Measurements from ENCODE around the gene HIF3A. TPM values are rescaled to one million over a fixed set of nuclear protein-coding genes. Genes with fewer than 3 reads are reported as not detected.

Gene HIF3A
- total and polyA plus RNA-seq, 9 of the 15 experiments (the other 6 are each of a cell fraction or from before 2014, with no cell fraction given) = 0.29 TPM; not detected in 8

DNA sequence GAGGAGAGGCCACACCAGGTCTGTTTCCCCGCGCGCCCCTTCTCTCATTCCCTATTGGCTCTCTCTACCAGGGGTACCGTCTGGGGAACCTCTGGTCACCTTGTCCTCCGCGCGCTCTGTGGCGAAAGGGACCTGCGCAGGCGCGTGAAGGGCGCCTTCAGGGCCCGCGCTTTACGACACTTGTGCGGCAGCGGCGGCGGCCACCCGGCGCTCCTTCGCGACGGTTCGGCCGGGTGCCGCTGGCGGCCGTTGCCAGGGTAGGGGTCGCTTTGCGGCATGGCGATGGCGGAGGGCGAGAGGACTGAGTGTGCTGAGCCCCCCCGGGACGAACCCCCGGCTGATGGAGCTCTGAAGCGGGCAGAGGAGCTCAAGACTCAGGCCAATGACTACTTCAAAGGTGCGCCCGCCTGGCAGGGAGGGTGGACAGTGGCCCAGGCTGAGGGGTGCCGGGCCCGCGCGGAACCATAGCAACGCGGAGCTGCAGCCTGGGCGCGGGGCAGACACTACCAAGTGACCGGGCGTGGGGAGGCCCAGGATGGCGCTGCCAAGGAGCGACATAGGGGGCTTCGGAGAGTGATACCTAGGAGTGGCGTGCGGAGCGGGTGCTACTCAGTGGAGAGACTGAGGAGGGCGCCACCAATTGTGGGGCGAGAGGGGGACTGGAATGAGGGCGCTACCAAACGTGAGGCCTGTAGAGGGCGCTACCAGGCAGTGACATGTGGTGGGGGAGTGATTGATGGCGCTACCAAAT lies 50.2 kb downstream of the HIF3A start, which contains the start of gene PPP5C (continued):
- TF ChIP-seq, protein P1, sequence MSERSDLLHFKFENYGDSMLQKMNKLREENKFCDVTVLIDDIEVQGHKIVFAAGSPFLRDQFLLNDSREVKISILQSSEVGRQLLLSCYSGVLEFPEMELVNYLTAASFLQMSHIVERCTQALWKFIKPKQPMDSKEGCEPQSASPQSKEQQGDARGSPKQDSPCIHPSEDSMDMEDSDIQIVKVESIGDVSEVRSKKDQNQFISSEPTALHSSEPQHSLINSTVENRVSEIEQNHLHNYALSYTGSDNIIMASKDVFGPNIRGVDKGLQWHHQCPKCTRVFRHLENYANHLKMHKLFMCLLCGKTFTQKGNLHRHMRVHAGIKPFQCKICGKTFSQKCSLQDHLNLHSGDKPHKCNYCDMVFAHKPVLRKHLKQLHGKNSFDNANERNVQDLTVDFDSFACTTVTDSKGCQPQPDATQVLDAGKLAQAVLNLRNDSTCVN (CRISPR knock-in tag; IDR thresholded peaks at IDR 0.05) = no peak; the same call in 1 of the 2 replicates
- TF ChIP-seq RAD21 (CRISPR knock-in tag; conservative IDR thresholded peaks at IDR 0.05 in 1 of 2, IDR thresholded peaks at IDR 0.05 in 1 of 2) (peak; percentile 14 to 43; a peak in 2 of 4 replicates), SIX5 (IDR thresholded peaks at IDR 0.05; ENCODE audit: borderline replicate concordance in 1 of 2, insufficient read depth in 1 of 2, low read depth in 1 of 2, low read length in 2 of 2) (peak in 1 of 2 experiments; percentile 13; a peak in 1 of 4 replicates), NR2F6 (CRISPR knock-in tag; IDR thresholded peaks at IDR 0.05) (no peak), RUNX1 (IDR thresholded peaks at IDR 0.05; ENCODE audit: low read depth) (no peak)
- TF ChIP-seq, protein P2, sequence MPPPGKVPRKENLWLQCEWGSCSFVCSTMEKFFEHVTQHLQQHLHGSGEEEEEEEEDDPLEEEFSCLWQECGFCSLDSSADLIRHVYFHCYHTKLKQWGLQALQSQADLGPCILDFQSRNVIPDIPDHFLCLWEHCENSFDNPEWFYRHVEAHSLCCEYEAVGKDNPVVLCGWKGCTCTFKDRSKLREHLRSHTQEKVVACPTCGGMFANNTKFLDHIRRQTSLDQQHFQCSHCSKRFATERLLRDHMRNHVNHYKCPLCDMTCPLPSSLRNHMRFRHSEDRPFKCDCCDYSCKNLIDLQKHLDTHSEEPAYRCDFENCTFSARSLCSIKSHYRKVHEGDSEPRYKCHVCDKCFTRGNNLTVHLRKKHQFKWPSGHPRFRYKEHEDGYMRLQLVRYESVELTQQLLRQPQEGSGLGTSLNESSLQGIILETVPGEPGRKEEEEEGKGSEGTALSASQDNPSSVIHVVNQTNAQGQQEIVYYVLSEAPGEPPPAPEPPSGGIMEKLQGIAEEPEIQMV (tag; conservative IDR thresholded peaks at IDR 0.05; ENCODE audit: low read depth) = no peak
- TF ChIP-seq, protein P3, sequence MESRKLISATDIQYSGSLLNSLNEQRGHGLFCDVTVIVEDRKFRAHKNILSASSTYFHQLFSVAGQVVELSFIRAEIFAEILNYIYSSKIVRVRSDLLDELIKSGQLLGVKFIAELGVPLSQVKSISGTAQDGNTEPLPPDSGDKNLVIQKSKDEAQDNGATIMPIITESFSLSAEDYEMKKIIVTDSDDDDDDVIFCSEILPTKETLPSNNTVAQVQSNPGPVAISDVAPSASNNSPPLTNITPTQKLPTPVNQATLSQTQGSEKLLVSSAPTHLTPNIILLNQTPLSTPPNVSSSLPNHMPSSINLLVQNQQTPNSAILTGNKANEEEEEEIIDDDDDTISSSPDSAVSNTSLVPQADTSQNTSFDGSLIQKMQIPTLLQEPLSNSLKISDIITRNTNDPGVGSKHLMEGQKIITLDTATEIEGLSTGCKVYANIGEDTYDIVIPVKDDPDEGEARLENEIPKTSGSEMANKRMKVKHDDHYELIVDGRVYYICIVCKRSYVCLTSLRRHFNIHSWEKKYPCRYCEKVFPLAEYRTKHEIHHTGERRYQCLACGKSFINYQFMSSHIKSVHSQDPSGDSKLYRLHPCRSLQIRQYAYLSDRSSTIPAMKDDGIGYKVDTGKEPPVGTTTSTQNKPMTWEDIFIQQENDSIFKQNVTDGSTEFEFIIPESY (CRISPR knock-in tag; IDR thresholded peaks at IDR 0.05) = no peak
- TF ChIP-seq, protein P4, sequence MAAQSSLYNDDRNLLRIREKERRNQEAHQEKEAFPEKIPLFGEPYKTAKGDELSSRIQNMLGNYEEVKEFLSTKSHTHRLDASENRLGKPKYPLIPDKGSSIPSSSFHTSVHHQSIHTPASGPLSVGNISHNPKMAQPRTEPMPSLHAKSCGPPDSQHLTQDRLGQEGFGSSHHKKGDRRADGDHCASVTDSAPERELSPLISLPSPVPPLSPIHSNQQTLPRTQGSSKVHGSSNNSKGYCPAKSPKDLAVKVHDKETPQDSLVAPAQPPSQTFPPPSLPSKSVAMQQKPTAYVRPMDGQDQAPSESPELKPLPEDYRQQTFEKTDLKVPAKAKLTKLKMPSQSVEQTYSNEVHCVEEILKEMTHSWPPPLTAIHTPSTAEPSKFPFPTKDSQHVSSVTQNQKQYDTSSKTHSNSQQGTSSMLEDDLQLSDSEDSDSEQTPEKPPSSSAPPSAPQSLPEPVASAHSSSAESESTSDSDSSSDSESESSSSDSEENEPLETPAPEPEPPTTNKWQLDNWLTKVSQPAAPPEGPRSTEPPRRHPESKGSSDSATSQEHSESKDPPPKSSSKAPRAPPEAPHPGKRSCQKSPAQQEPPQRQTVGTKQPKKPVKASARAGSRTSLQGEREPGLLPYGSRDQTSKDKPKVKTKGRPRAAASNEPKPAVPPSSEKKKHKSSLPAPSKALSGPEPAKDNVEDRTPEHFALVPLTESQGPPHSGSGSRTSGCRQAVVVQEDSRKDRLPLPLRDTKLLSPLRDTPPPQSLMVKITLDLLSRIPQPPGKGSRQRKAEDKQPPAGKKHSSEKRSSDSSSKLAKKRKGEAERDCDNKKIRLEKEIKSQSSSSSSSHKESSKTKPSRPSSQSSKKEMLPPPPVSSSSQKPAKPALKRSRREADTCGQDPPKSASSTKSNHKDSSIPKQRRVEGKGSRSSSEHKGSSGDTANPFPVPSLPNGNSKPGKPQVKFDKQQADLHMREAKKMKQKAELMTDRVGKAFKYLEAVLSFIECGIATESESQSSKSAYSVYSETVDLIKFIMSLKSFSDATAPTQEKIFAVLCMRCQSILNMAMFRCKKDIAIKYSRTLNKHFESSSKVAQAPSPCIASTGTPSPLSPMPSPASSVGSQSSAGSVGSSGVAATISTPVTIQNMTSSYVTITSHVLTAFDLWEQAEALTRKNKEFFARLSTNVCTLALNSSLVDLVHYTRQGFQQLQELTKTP (IDR thresholded peaks at IDR 0.05; ENCODE audit: low read depth in 1 of 2, partially characterized antibody in 2 of 2) = peak in 1 of 2 experiments; percentile 37
- TF ChIP-seq, protein P5, sequence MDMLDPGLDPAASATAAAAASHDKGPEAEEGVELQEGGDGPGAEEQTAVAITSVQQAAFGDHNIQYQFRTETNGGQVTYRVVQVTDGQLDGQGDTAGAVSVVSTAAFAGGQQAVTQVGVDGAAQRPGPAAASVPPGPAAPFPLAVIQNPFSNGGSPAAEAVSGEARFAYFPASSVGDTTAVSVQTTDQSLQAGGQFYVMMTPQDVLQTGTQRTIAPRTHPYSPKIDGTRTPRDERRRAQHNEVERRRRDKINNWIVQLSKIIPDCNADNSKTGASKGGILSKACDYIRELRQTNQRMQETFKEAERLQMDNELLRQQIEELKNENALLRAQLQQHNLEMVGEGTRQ (CRISPR knock-in tag; IDR thresholded peaks at IDR 0.05) = no peak
- TF ChIP-seq, protein P6, sequence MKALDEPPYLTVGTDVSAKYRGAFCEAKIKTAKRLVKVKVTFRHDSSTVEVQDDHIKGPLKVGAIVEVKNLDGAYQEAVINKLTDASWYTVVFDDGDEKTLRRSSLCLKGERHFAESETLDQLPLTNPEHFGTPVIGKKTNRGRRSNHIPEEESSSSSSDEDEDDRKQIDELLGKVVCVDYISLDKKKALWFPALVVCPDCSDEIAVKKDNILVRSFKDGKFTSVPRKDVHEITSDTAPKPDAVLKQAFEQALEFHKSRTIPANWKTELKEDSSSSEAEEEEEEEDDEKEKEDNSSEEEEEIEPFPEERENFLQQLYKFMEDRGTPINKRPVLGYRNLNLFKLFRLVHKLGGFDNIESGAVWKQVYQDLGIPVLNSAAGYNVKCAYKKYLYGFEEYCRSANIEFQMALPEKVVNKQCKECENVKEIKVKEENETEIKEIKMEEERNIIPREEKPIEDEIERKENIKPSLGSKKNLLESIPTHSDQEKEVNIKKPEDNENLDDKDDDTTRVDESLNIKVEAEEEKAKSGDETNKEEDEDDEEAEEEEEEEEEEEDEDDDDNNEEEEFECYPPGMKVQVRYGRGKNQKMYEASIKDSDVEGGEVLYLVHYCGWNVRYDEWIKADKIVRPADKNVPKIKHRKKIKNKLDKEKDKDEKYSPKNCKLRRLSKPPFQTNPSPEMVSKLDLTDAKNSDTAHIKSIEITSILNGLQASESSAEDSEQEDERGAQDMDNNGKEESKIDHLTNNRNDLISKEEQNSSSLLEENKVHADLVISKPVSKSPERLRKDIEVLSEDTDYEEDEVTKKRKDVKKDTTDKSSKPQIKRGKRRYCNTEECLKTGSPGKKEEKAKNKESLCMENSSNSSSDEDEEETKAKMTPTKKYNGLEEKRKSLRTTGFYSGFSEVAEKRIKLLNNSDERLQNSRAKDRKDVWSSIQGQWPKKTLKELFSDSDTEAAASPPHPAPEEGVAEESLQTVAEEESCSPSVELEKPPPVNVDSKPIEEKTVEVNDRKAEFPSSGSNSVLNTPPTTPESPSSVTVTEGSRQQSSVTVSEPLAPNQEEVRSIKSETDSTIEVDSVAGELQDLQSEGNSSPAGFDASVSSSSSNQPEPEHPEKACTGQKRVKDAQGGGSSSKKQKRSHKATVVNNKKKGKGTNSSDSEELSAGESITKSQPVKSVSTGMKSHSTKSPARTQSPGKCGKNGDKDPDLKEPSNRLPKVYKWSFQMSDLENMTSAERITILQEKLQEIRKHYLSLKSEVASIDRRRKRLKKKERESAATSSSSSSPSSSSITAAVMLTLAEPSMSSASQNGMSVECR (CRISPR knock-in tag; IDR thresholded peaks at IDR 0.05) = 0 out of 2 replicates have a peak, but pooled peaks have one; percentile 13
